Mesothelial cell of epicardium (in vitro differentiated cells): ENCODE measurements around the gene MFAP2. TPM values are rescaled to one million over a fixed set of nuclear protein-coding genes. Genes with fewer than 3 reads are reported as not detected.
A peak's percentile ranks its signal among the peaks of the same experiment; 100 is the strongest.

Experiments used
- DNase-seq, 2 experiments: peaks; one replicate each; pipeline ENCODE4 v3.0.0; 2021; ENCODE audit warnings: low spot score in 2 of 2; ENCODE audit not compliant: unreplicated experiment in 2 of 2
- H3K27ac Mint-ChIP-seq: 2 replicates; pipeline ENCODE4 v1.8.0; 2021; ENCODE audit warnings: mixed read lengths
- H3K27me3 Mint-ChIP-seq: 2 replicates; pipeline ENCODE4 v1.8.0; 2021; ENCODE audit warnings: low read depth, mixed read lengths
- H3K36me3 Mint-ChIP-seq: 2 replicates; pipeline ENCODE4 v1.8.0; 2021; ENCODE audit warnings: mixed read lengths
- H3K4me1 Mint-ChIP-seq: 2 replicates; pipeline ENCODE4 v1.8.0; 2021; ENCODE audit warnings: mixed read lengths
- H3K4me3 Mint-ChIP-seq: 2 replicates; pipeline ENCODE4 v1.8.0; 2021; ENCODE audit warnings: mild to moderate bottlenecking, moderate library complexity, mixed read lengths
- H3K9me3 Mint-ChIP-seq: 2 replicates; pipeline ENCODE4 v1.8.0; 2021; ENCODE audit warnings: mixed read lengths
- CTCF ChIP-seq: fragments of 200-600 bp; sonication (generic); IDR thresholded peaks from one replicate; pipeline ENCODE4 v1.5.0; 2021; ENCODE audit warnings: antibody characterized with exemption; ENCODE audit not compliant: unreplicated experiment
- total RNA-seq: library from RNA; stranded (reverse); gene quantifications from 3 replicates; pipeline ENCODE4 v1.2.1, GENCODE V29; 2021

The MFAP2 gene
- total RNA-seq, 1 donor from 2014 or later: 445 TPM

- peaks cover 33% of the 10 kb centered on the region for H3K36me3 Mint-ChIP-seq
Observed at GRCh38 chr1:17024721-17025120, 44.3 kb upstream of the MFAP2 start.

GRCh38 chr1:17023573-17023972 is 43.2 kb upstream of the MFAP2 start:
- H3K4me1 Mint-ChIP-seq: no peaks in the 10 kb centered on the region
- H3K4me3 Mint-ChIP-seq: no peak overlapping the region
- H3K9me3 Mint-ChIP-seq: no peaks in the 10 kb centered on the region
- H3K36me3 Mint-ChIP-seq: peaks cover 43% of the 10 kb centered on the region
- H3K27ac Mint-ChIP-seq: no peak overlapping the region
- DNase-seq: no peak
- H3K27me3 Mint-ChIP-seq: no peaks in the 10 kb centered on the region
- TF ChIP-seq CTCF: no peak

More at GRCh38 chr1:17024721-17025120, 44.3 kb upstream of the MFAP2 start:
- H3K4me1 Mint-ChIP-seq: no peaks in the 10 kb centered on the region
- no peak overlapping the region for H3K27ac Mint-ChIP-seq
- no peaks in the 10 kb centered on the region for H3K9me3 Mint-ChIP-seq
- TF ChIP-seq CTCF: no peak
- no peaks in the 10 kb centered on the region for H3K27me3 Mint-ChIP-seq
- no peak for DNase-seq
- no peak overlapping the region for H3K4me3 Mint-ChIP-seq

- H3K36me3 Mint-ChIP-seq: peaks cover 39% of the 10 kb centered on the region
- no peak for TF ChIP-seq CTCF
- no peak overlapping the region for H3K4me3 Mint-ChIP-seq
- DNase-seq: no peak
- no peak overlapping the region for H3K27ac Mint-ChIP-seq
- no peaks in the 10 kb centered on the region for H3K4me1 Mint-ChIP-seq
- H3K27me3 Mint-ChIP-seq: no peaks in the 10 kb centered on the region
- no peaks in the 10 kb centered on the region for H3K9me3 Mint-ChIP-seq
Observed at GRCh38 chr1:17023102-17023501, 42.7 kb upstream of the MFAP2 start.

GRCh38 chr1:17021896-17022295 is 41.5 kb upstream of the MFAP2 start:
- no peak overlapping the region for H3K4me3 Mint-ChIP-seq
- H3K27me3 Mint-ChIP-seq: no peaks in the 10 kb centered on the region
- no peaks in the 10 kb centered on the region for H3K9me3 Mint-ChIP-seq
- no peak for DNase-seq
- no peaks in the 10 kb centered on the region for H3K4me1 Mint-ChIP-seq
- H3K36me3 Mint-ChIP-seq: peaks cover 30% of the 10 kb centered on the region
- no peak overlapping the region for H3K27ac Mint-ChIP-seq
- no peak for TF ChIP-seq CTCF

GRCh38 chr1:17020502-17020901 is 40.1 kb upstream of the MFAP2 start:
- no peak for DNase-seq
- peaks cover 7% of the 10 kb centered on the region for H3K4me1 Mint-ChIP-seq
- H3K9me3 Mint-ChIP-seq: no peaks in the 10 kb centered on the region
- H3K36me3 Mint-ChIP-seq: peaks cover 31% of the 10 kb centered on the region
- TF ChIP-seq CTCF: no peak
- H3K27ac Mint-ChIP-seq: no peak overlapping the region
- H3K27me3 Mint-ChIP-seq: no peaks in the 10 kb centered on the region
- no peak overlapping the region for H3K4me3 Mint-ChIP-seq

GRCh38 chr1:17018849-17019248 is 38.4 kb upstream of the MFAP2 start:
- Mint-ChIP-seq H3K4me1 (peaks cover 10% of the 10 kb centered on the region), H3K9me3 (no peaks in the 10 kb centered on the region), H3K36me3 (peaks cover 30% of the 10 kb centered on the region), H3K4me3 (no peak overlapping the region), H3K27me3 (no peaks in the 10 kb centered on the region), H3K27ac (peak overlapping the region; percentile 13)
- DNase-seq: no peak
- no peak for TF ChIP-seq CTCF
